Osteoblast (primary cell): ENCODE measurements around the gene HOXB2. TPM values are rescaled to one million over a fixed set of nuclear protein-coding genes. Genes with fewer than 3 reads are reported as not detected.
"Not testable (repeated sequence)": the region's sequence is repeated elsewhere in the genome, so short reads cannot be mapped to it uniquely, and the experiment has no call there.

Source experiments
- DNase-seq: peaks from one replicate; pipeline ENCODE4 v3.0.0; 2011; ENCODE audit warnings: low spot score, mixed read lengths; ENCODE audit not compliant: insufficient read length; ENCODE audit errors: missing footprints
- H2AFZ ChIP-seq: 2 replicates; pipeline ENCODE4 v1.6.0; 2011; ENCODE audit warnings: mild to moderate bottlenecking, low read length
- H3K27ac ChIP-seq: 2 replicates; pipeline ENCODE4 v1.5.1; 2011; ENCODE audit warnings: mild to moderate bottlenecking, low read depth, low read length, moderate library complexity
- H3K27me3 ChIP-seq: 2 replicates; pipeline ENCODE4 v1.6.0; 2012; ENCODE audit warnings: mild to moderate bottlenecking, control low read depth, inconsistent platforms, low read length, moderate library complexity; ENCODE audit not compliant: insufficient read depth
- H3K36me3 ChIP-seq: 2 replicates; pipeline ENCODE4 v1.5.1; 2011; ENCODE audit warnings: mild to moderate bottlenecking, low read length, control low read depth, moderate library complexity; ENCODE audit not compliant: insufficient read depth
- H3K4me1 ChIP-seq: 2 replicates; pipeline ENCODE4 v1.5.1; 2011; ENCODE audit warnings: mild to moderate bottlenecking, low read length, control low read depth, moderate library complexity; ENCODE audit not compliant: insufficient read depth
- H3K4me2 ChIP-seq: 2 replicates; pipeline ENCODE4 v1.6.0; 2011; ENCODE audit warnings: mild to moderate bottlenecking, low read length; ENCODE audit not compliant: insufficient read depth
- H3K4me3 ChIP-seq: fragments of 200-600 bp; sonication (generic); 3 replicates; pipeline ENCODE4 v1.5.1; 2012; ENCODE audit warnings: mild to moderate bottlenecking, low read length, inconsistent platforms; ENCODE audit not compliant: insufficient read depth
- H3K79me2 ChIP-seq: 2 replicates; pipeline ENCODE4 v1.6.0; 2012; ENCODE audit warnings: mild to moderate bottlenecking, low read length, control low read depth, inconsistent platforms; ENCODE audit not compliant: insufficient read depth
- H3K9me3 ChIP-seq: 2 replicates; pipeline ENCODE4 v1.5.1; 2011; ENCODE audit warnings: low read depth, low read length, control low read depth
- H4K20me1 ChIP-seq: 2 replicates; pipeline ENCODE4 v1.6.0; 2012; ENCODE audit warnings: mild to moderate bottlenecking, low read length, control low read depth; ENCODE audit not compliant: insufficient read depth
- CTCF ChIP-seq: IDR thresholded peaks from 2 replicates; pipeline ENCODE4 v1.5.1; 2011; ENCODE audit warnings: mild to moderate bottlenecking, low read depth, low read length, moderate library complexity; ENCODE audit errors: extremely low read depth
- total RNA-seq: library from RNA; depleted of rRNA; stranded (reverse); fragments of >200 nt; gene quantifications from 2 replicates; pipeline ENCODE4 v1.2.3, GENCODE V29; 2012

The HOXB2 gene
- total RNA-seq, 1 donor = 3.3 TPM

DNA sequence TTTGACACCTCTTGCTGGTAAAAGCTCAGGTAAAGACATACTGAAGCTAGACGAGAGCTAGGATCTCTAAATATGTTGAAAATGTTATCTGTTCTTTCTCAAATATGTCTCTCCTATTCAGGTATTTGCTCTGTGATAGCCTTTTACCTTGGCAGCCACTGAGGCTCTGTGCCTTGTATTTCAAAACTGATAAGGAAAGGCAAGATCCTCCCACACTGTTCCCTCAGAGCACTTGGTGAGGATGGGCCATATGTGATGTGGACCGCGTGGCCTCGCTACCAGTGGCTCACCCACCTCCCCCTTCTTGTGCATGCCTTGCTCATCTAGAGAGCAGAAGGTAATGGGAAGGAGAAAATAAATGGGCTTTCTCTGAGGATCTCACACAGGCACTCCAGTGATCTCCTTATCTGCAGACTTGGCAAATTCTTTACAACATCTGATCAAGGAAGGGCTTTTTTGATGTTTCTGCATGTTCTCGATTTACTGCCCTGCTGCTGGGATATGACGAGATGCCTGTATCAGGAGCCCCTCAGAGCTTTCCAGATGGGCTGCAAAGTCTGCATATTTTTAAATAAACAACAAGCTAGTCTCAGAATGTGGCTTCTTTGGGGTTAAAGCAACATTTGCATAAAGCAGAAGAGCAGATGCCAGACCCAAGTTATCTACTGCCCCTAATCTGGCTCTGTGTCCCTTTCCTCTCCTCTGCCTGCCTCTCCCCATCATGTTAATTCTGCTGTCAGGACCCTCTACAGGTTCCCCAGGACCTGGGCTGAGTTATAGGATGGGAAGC lies 31.0 kb downstream of the HOXB2 start:
- Histone ChIP-seq H3K27me3 (peaks cover 57% of the 10 kb centered on the region), H3K4me3 (no peak overlapping the region), H2AFZ (no peak overlapping the region), H3K27ac (no peak overlapping the region), H3K79me2 (no peaks in the 10 kb centered on the region), H3K36me3 (no peaks in the 10 kb centered on the region), H4K20me1 (no peaks in the 10 kb centered on the region), H3K4me2 (no peak overlapping the region), H3K4me1 (peaks cover 7% of the 10 kb centered on the region), H3K9me3 (no peaks in the 10 kb centered on the region)
- no peak for DNase-seq
- no peak for TF ChIP-seq CTCF

DNA sequence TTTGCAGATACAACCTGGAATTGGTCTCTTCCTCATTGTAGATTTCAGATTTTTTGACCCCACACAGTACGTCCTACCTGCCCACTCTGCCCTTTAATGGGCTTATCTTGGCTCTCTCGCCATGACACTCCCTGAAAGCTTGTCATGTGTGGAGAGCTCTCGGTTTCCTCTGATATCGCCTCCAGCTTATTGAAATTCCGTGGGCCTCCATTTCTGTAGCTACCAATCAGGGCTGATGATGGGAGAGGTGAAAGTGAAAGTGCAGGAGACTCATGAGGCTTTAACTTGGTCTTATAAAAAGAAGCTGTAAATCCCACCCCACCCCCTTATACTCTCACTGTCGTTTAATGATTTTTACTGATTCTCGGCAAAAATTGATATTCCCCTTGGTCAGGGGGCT lies 31.8 kb downstream of the HOXB2 start:
- peaks cover 52% of the 10 kb centered on the region for H3K27me3 ChIP-seq
- no peak for TF ChIP-seq CTCF
- H3K4me3 ChIP-seq = no peak overlapping the region
- H3K4me2 ChIP-seq = no peak overlapping the region
- no peaks in the 10 kb centered on the region for H3K9me3 ChIP-seq
- H4K20me1 ChIP-seq = no peaks in the 10 kb centered on the region
- H3K27ac ChIP-seq = no peak overlapping the region
- H3K4me1 ChIP-seq = peaks cover 7% of the 10 kb centered on the region
- no peak for DNase-seq
- no peaks in the 10 kb centered on the region for H3K79me2 ChIP-seq
- H3K36me3 ChIP-seq = no peaks in the 10 kb centered on the region
- H2AFZ ChIP-seq = no peak overlapping the region

GRCh38 chr17:48510761-48511604 lies 33.9 kb downstream of the HOXB2 start:
- H3K4me3 ChIP-seq = no peak overlapping the region
- TF ChIP-seq CTCF = no peak
- no peaks in the 10 kb centered on the region for H3K36me3 ChIP-seq
- H3K4me2 ChIP-seq = peak overlapping the region; percentile 27
- peak; percentile 84 for DNase-seq
- H3K9me3 ChIP-seq = no peaks in the 10 kb centered on the region
- no peaks in the 10 kb centered on the region for H3K79me2 ChIP-seq
- no peak overlapping the region for H3K27ac ChIP-seq
- peaks cover 31% of the 10 kb centered on the region for H3K27me3 ChIP-seq
- H4K20me1 ChIP-seq = no peaks in the 10 kb centered on the region
- no peak overlapping the region for H2AFZ ChIP-seq
- peaks cover 8% of the 10 kb centered on the region for H3K4me1 ChIP-seq

GRCh38 chr17:48510381-48510760 lies 34.5 kb downstream of the HOXB2 start:
- no peaks in the 10 kb centered on the region for H3K9me3 ChIP-seq

GRCh38 chr17:48509708-48510107 lies 35.2 kb downstream of the HOXB2 start:
- not testable (repeated sequence) for H4K20me1 ChIP-seq

More at GRCh38 chr17:48510381-48510760, 34.5 kb downstream of the HOXB2 start:
- Histone ChIP-seq H2AFZ (no peak overlapping the region), H3K36me3 (no peaks in the 10 kb centered on the region), H3K4me3 (no peak overlapping the region), H3K4me2 (no peak overlapping the region), H3K4me1 (peaks cover 12% of the 10 kb centered on the region), H3K79me2 (no peaks in the 10 kb centered on the region), H3K27me3 (peaks cover 29% of the 10 kb centered on the region), H4K20me1 (no peaks in the 10 kb centered on the region), H3K27ac (no peak overlapping the region)
- no peak for TF ChIP-seq CTCF
- no peak for DNase-seq

More at GRCh38 chr17:48509708-48510107, 35.2 kb downstream of the HOXB2 start:
- DNase-seq, H2AFZ ChIP-seq, H3K27ac ChIP-seq, H3K36me3 ChIP-seq, H3K4me2 ChIP-seq, H3K79me2 ChIP-seq, H3K9me3 ChIP-seq, H3K4me3 ChIP-seq: not testable (repeated sequence)
- H3K27me3 ChIP-seq = peaks cover 23% of the 10 kb centered on the region
- H3K4me1 ChIP-seq = peaks cover 12% of the 10 kb centered on the region
